ENCODE measurements around the gene CCPG1. TPM values are rescaled to one million over a fixed set of nuclear protein-coding genes. Genes with fewer than 3 reads are reported as not detected.

Gene CCPG1
- total RNA-seq, 1 experiment from 2014 or later = 54.6 TPM

DNA sequence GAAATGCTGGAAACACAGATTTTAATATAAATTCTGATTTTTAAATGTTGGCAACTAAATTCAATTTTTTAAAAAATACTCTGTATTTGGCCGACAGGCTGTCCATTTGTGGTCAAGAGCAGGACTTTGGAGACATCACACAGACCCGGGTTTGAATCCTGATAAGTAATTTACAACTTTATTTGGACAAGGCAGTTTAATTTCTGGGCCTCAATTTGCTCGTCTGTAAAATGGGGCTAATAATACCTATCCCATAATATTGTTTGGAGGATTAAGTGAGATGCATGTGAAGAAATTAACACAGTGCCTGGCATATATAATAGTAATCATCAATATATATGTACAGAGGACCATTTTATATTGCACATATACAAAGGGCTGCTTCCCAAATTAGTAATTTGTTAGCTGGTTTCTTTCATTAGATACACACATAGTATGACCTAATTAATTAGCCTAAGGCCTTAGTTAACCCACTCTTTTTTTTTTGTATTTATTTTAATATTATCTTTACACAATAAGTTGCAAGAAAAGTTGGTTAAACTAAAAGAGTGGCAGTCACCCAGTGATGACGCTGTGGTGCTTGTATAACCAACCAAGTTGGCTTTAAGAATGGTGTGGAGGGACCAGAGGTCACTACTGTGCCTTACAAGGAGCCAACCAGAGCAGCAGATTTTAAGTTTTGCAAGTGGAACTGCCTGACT is 88.5 kb downstream of the CCPG1 start:
- peak overlapping the region; percentile 94 for H3K27ac Mint-ChIP-seq (ENCODE audit: unreplicated experiment)

DNA sequence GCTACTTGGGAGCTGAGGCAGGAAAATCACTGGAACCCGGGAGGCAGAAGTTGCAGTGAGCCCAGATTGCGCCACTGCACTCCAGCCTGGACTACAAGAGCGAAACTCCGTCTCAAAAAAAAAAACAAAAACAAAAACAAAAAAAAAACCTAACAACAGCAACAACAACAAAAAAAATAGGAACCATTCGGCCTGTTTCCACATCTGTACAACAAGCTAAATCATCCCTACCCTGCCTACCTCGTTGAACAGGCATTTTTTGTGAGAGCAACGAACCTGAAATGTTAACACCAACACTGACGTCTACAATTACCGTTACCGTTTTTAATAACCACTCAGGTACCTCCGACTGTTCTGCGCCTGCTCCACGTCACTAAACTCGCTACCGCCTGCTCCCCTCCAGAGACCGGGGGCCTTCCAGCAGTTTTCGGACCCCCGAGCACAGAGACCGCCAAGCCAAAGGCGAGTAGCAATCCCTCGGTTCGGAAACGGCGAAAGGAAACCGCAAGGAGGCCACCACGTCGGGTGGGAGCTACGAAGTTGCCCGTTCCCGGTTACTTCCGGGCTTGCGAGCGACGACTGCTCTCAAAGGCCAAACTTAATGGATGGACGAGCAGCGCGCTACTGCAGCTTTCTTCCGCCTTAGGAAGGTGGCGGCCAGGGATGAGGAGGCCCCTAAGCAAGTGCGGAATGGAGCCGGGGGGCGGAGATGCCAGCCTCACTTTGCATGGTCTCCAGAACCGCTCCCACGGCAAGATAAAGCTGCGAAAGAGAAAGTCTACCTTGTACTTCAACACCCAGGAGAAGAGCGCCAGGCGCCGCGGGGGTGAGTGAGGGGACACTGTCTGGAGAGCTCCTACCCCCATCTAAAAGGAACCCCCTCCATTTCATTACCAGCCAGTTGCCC is 89.3 kb downstream of the CCPG1 start, which contains the start of the genes PIGB and PIGBOS1:
TSS of gene PIGB (plus strand) at position 635 of the 907 bp plus-strand sequence. CDS start at position 664, 29 bp downstream.
TSS of gene PIGBOS1 (minus strand) at position 536 of the 907 bp plus-strand sequence. CDS start 1,331 bp downstream, outside the sequence.
- Mint-ChIP-seq H3K27me3 (ENCODE audit: insufficient read depth, unreplicated experiment) (no peaks in the 10 kb centered on the region), H3K27ac (ENCODE audit: unreplicated experiment) (peak within 1 kb of the TSS; percentile 94), H3K4me1 (ENCODE audit: low read depth, unreplicated experiment) (peaks cover 6% of the 10 kb centered on the region), H3K36me3 (ENCODE audit: insufficient read depth, unreplicated experiment) (peaks cover 6% of the 10 kb centered on the region), H3K9me3 (ENCODE audit: unreplicated experiment) (no peaks in the 10 kb centered on the region), H3K4me3 (ENCODE audit: unreplicated experiment) (peak within 1 kb of the TSS; percentile 75)
- peak in 1 of 2 experiments; percentile 16 for TF ChIP-seq CTCF (IDR thresholded peaks at IDR 0.05; ENCODE audit: insufficient read depth in 1 of 2, low read depth in 1 of 2, low read length in 1 of 2, severe bottlenecking in 1 of 2, unreplicated experiment in 1 of 2)
- Histone ChIP-seq H3K4me1 (no peaks in the 10 kb centered on the region), H3K27me3 (replicated peaks; ENCODE audit: control insufficient read depth, insufficient read depth, low read length) (no peaks in the 10 kb centered on the region), H3K9me3 (no peaks in the 10 kb centered on the region), H3K36me3 (ENCODE audit: control insufficient read depth, insufficient read depth, low read length) (no peaks in the 10 kb centered on the region), H3K4me3 (ENCODE audit: low read depth, low read length) (peak within 1 kb of the TSS; percentile 64)
- ChIA-PET CTCF (interaction anchor here (0.9 to 2.0 kb wide), 3 partner anchors 40 to 121 kb away, joined by 3 to 10 read pairs (median 6); no protein-coding TSS in a partner anchor), POLR2A (interaction anchor here (0.7 to 1.3 kb wide), 5 partner anchors 40 to 516 kb away, joined by 3 to 8 read pairs (median 3); partner anchors contain the start of genes CCPG1 and PIERCE2)
- DNase-seq = peak; percentile 86 to 89
- intact Hi-C loops (cut with micrococcal nuclease; ENCODE audit: unreplicated experiment) = loop anchor here (1.0 to 2.0 kb wide), 2 partner anchors 89 to 116 kb away; partner anchors contain the start of genes CCPG1 and PIERCE2
- BruUV-seq (replicated peaks) = TSS peak; percentile 39

More for the DNA sequence above, 88.5 kb downstream of the CCPG1 start:
- DNase-seq = no peak
- no peaks in the 10 kb centered on the region for H3K9me3 ChIP-seq
- no peaks in the 10 kb centered on the region for H3K27me3 ChIP-seq (replicated peaks; ENCODE audit: control insufficient read depth, insufficient read depth, low read length)
- ChIA-PET CTCF (interaction anchor here (0.9 to 2.0 kb wide), 3 partner anchors 39 to 120 kb away, joined by 3 to 10 read pairs (median 6); no protein-coding TSS in a partner anchor), POLR2A (interaction anchor here (1.0 to 1.3 kb wide), 3 partner anchors 39 to 87 kb away, joined by 3 read pairs; no protein-coding TSS in a partner anchor)
- Mint-ChIP-seq H3K36me3 (ENCODE audit: insufficient read depth, unreplicated experiment) (peaks cover 6% of the 10 kb centered on the region), H3K4me1 (ENCODE audit: low read depth, unreplicated experiment) (peaks cover 6% of the 10 kb centered on the region), H3K4me3 (ENCODE audit: unreplicated experiment) (peak overlapping the region; percentile 75), H3K9me3 (ENCODE audit: unreplicated experiment) (no peaks in the 10 kb centered on the region), H3K27me3 (ENCODE audit: insufficient read depth, unreplicated experiment) (no peaks in the 10 kb centered on the region)
- no peaks in the 10 kb centered on the region for H3K4me1 ChIP-seq
- peak overlapping the region; percentile 64 for H3K4me3 ChIP-seq (ENCODE audit: low read depth, low read length)
- intact Hi-C loops (cut with micrococcal nuclease; ENCODE audit: unreplicated experiment) = loop anchor here (1.0 to 2.0 kb wide), 2 partner anchors 89 to 115 kb away; partner anchors contain the start of genes CCPG1 and PIERCE2
- no peaks in the 10 kb centered on the region for H3K36me3 ChIP-seq (ENCODE audit: control insufficient read depth, insufficient read depth, low read length)
- TF ChIP-seq CTCF (IDR thresholded peaks at IDR 0.05; ENCODE audit: insufficient read depth in 1 of 2, low read depth in 1 of 2, low read length in 1 of 2, severe bottlenecking in 1 of 2, unreplicated experiment in 1 of 2) = no peak
- BruUV-seq (replicated peaks) = TSS peak; percentile 70

Small RNAs within 50 kb of the gene (microRNA-seq; reads per million reads assigned to microRNA genes)
- 74.5 reads per million, percentile 68 among the genes with 10 or more reads in this experiment for gene MIR628

Other genes with a start within 250 kb of the CCPG1 start
- 122 and 124 TPM in 2 replicates for gene RSL24D1, start 211.4 kb downstream of the CCPG1 start, total RNA-seq (2022)
- 6.8 and 8.7 TPM in 2 replicates for gene RAB27A, start 118.5 kb downstream of the CCPG1 start, total RNA-seq (2022)
- gene PIGBOS1, start 89.2 kb downstream of the CCPG1 start, total RNA-seq (2022) = 10.9 and 11.7 TPM in 2 replicates
- 14.1 and 15.5 TPM in 2 replicates for gene PIGB, start 89.1 kb downstream of the CCPG1 start, total RNA-seq (2022)
- gene PIERCE2, start 136 bp upstream of the CCPG1 start, total RNA-seq (2022) = 1.3 TPM in 1 of 2 replicates, not detected in the other
- 1.2 and 4.3 TPM in 2 replicates for gene DNAAF4, start 99.9 kb upstream of the CCPG1 start, total RNA-seq (2022)
- gene PYGO1, start 180.0 kb upstream of the CCPG1 start, total RNA-seq (2022) = 7.8 and 8.9 TPM in 2 replicates